ENCODE measurements around the gene ZNF691.
"Not testable (repeated sequence)": the region's sequence is repeated elsewhere in the genome, so short reads cannot be mapped to it uniquely, and the experiment has no call there.

ZNF691 gene

GRCh38 chr1:42851960-42852607 lies 5.7 kb downstream of the ZNF691 start:
- TF ChIP-seq L3MBTL2 (conservative IDR thresholded peaks at IDR 0.05): no peak
- no peak for TF ChIP-seq ZNF384 (IDR thresholded peaks at IDR 0.05)
- TF ChIP-seq ARNT (IDR thresholded peaks at IDR 0.05): no peak
- no peak for TF ChIP-seq FOXK2 (IDR thresholded peaks at IDR 0.05)
- TF ChIP-seq HDGF (IDR thresholded peaks at IDR 0.05; ENCODE audit: borderline replicate concordance): no peak
- no peak for TF ChIP-seq FOXA1 (IDR thresholded peaks at IDR 0.05)
- no peak for TF ChIP-seq ELF4 (IDR thresholded peaks at IDR 0.05)
- TF ChIP-seq TARDBP (IDR thresholded peaks at IDR 0.05): no peak
- TF ChIP-seq CTBP1 (IDR thresholded peaks at IDR 0.05; ENCODE audit: borderline replicate concordance): no peak
- no peak for TF ChIP-seq NFRKB (IDR thresholded peaks at IDR 0.05)
- no peak for TF ChIP-seq PKNOX1 (IDR thresholded peaks at IDR 0.05)
- no peak for TF ChIP-seq SP1 (IDR thresholded peaks at IDR 0.05)
- TF ChIP-seq SUZ12 (IDR thresholded peaks at IDR 0.05): no peak
- no peak for TF ChIP-seq FOXM1 (IDR thresholded peaks at IDR 0.05; ENCODE audit: borderline replicate concordance)
- no peak for TF ChIP-seq LEF1 (IDR thresholded peaks at IDR 0.05; ENCODE audit: borderline replicate concordance)
- no peak for TF ChIP-seq BHLHE40 (IDR thresholded peaks at IDR 0.05; ENCODE audit: borderline replicate concordance)
- no peak for DNase-seq (ENCODE audit: extremely low spot score)
- POLR2A ChIA-PET: no interaction called here
- CTCF ChIA-PET: no interaction called here

- ChIA-PET CTCF (no interaction called here), POLR2A (no interaction called here)
- DNase-seq (ENCODE audit: extremely low spot score): no peak
- TF ChIP-seq SP1 (IDR thresholded peaks at IDR 0.05) (no peak), ZNF384 (IDR thresholded peaks at IDR 0.05) (no peak), FOXM1 (IDR thresholded peaks at IDR 0.05; ENCODE audit: borderline replicate concordance) (no peak), L3MBTL2 (conservative IDR thresholded peaks at IDR 0.05) (no peak), TARDBP (IDR thresholded peaks at IDR 0.05) (no peak), FOXA1 (IDR thresholded peaks at IDR 0.05) (no peak), CTBP1 (IDR thresholded peaks at IDR 0.05; ENCODE audit: borderline replicate concordance) (no peak), FOXK2 (IDR thresholded peaks at IDR 0.05) (no peak), ELF4 (IDR thresholded peaks at IDR 0.05) (no peak)
Measured at GRCh38 chr1:42852608-42852980, 6.2 kb downstream of the ZNF691 start.

- POLR2A ChIA-PET: no interaction called here
- no peak for DNase-seq (ENCODE audit: extremely low spot score)
- TF ChIP-seq L3MBTL2 (conservative IDR thresholded peaks at IDR 0.05): no peak
- CTCF ChIA-PET: no interaction called here
Measured at GRCh38 chr1:42853116-42853884, 6.9 kb downstream of the ZNF691 start.

GRCh38 chr1:42856554-42856953 lies 10.1 kb downstream of the ZNF691 start:
- ChIA-PET CTCF (interaction anchor here (0.9 kb wide), 1 partner anchor 10 kb away, joined by 3 read pairs; the partner anchor contains the start of gene ZNF691), POLR2A (interaction anchor here (0.9 to 1.6 kb wide), 2 partner anchors 11 to 20 kb away, joined by 3 to 13 read pairs; partner anchors contain the start of gene ZNF691)
- DNase-seq (ENCODE audit: extremely low spot score): not testable (repeated sequence)

GRCh38 chr1:42859366-42859765 lies 13.0 kb downstream of the ZNF691 start:
- POLR2A ChIA-PET; CTCF ChIA-PET; DNase-seq (ENCODE audit: extremely low spot score): not testable (repeated sequence)

- no peak for DNase-seq (ENCODE audit: extremely low spot score)
- TF ChIP-seq FOXK2 (IDR thresholded peaks at IDR 0.05) (no peak), BHLHE40 (IDR thresholded peaks at IDR 0.05; ENCODE audit: borderline replicate concordance) (no peak), LEF1 (IDR thresholded peaks at IDR 0.05; ENCODE audit: borderline replicate concordance) (no peak), FOXA1 (IDR thresholded peaks at IDR 0.05) (no peak), CTBP1 (IDR thresholded peaks at IDR 0.05; ENCODE audit: borderline replicate concordance) (no peak), SUZ12 (IDR thresholded peaks at IDR 0.05) (no peak), L3MBTL2 (conservative IDR thresholded peaks at IDR 0.05) (no peak)
- POLR2A ChIA-PET: no interaction called here
- CTCF ChIA-PET: no interaction called here
Measured at GRCh38 chr1:42860339-42861013, 14.1 kb downstream of the ZNF691 start.

- DNase-seq (ENCODE audit: extremely low spot score): no peak
- no peak for TF ChIP-seq PKNOX1 (IDR thresholded peaks at IDR 0.05)
- no peak for TF ChIP-seq TARDBP (IDR thresholded peaks at IDR 0.05)
- no peak for TF ChIP-seq FOXK2 (IDR thresholded peaks at IDR 0.05)
- no peak for TF ChIP-seq FOXM1 (IDR thresholded peaks at IDR 0.05; ENCODE audit: borderline replicate concordance)
- ChIA-PET CTCF (no interaction called here), POLR2A (interaction anchor here (2.8 kb wide), 1 partner anchor 14 kb away, joined by 14 read pairs; the partner anchor contains the start of gene ZNF691)
Measured at GRCh38 chr1:42861014-42861399, 14.6 kb downstream of the ZNF691 start.
